ENCODE measurements around the gene JPH2.

JPH2 gene

GRCh38 chr20:44095831-44096230, 91.2 kb downstream of the JPH2 start:
- no peak overlapping the region for H3K27ac ChIP-seq
- no peak for TF ChIP-seq ZFX (IDR thresholded peaks at IDR 0.05; ENCODE audit: borderline replicate concordance)
- TF ChIP-seq, protein P1, sequence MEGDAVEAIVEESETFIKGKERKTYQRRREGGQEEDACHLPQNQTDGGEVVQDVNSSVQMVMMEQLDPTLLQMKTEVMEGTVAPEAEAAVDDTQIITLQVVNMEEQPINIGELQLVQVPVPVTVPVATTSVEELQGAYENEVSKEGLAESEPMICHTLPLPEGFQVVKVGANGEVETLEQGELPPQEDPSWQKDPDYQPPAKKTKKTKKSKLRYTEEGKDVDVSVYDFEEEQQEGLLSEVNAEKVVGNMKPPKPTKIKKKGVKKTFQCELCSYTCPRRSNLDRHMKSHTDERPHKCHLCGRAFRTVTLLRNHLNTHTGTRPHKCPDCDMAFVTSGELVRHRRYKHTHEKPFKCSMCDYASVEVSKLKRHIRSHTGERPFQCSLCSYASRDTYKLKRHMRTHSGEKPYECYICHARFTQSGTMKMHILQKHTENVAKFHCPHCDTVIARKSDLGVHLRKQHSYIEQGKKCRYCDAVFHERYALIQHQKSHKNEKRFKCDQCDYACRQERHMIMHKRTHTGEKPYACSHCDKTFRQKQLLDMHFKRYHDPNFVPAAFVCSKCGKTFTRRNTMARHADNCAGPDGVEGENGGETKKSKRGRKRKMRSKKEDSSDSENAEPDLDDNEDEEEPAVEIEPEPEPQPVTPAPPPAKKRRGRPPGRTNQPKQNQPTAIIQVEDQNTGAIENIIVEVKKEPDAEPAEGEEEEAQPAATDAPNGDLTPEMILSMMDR (IDR thresholded peaks at IDR 0.05), result no peak

DNA sequence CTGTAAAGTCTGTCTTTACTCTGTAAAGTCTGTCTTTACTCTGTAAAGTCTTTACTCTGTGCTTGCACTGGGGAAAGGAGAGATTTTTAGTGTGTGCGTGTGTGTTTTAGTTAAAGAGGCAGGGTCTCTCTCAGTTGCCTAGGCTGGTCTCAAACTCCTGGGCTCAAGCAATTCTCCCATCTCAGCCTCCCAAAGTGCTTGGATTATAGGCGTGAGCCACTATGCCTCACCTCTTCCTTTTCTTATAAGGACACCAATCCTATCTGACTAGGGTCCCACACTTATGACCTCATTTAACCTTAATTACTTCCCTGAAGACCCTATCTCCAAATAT, 93.8 kb downstream of the JPH2 start:
- TF ChIP-seq, protein P1 (IDR thresholded peaks at IDR 0.05), result peak; percentile 53
- no peak for TF ChIP-seq ZFX (IDR thresholded peaks at IDR 0.05; ENCODE audit: borderline replicate concordance)
- H3K27ac ChIP-seq, result no peak overlapping the region

DNA sequence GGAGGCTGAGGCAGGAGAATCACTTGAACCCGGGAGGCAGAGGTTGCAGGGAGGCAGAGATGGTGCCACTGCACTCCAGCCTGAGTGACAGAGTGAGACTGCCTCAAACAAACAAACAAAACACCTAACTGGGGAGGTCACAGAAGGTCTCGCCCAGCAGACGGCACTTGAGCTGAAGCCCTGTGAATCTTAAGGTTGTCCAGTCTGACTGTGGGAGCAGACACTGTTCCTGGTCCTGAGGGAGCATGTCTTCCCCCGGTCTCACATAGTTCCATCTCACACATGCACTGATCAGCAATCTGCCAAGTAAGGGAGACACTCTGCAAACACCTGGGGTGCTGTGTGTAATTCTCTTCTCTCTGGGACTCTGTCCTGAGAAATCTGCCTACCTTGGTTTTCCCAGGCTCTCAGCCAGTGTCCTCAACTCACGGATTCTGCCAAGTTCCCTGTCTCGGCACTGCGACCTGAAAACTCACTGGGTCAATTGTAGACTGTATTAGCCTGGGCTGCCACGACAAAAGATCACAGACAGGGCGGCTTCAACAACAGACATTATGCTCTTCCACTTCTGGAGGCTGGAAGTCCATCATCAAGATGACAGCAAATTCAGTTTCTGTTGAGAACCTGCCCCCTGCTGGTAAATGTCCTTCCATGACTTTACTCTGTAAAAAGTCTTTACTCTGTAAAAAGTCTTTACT, 94.3 kb downstream of the JPH2 start:
- H3K27ac ChIP-seq, result no peak overlapping the region
- TF ChIP-seq, protein P1 (IDR thresholded peaks at IDR 0.05), result peak; percentile 76
- no peak for TF ChIP-seq ZFX (IDR thresholded peaks at IDR 0.05; ENCODE audit: borderline replicate concordance)

GRCh38 chr20:44091026-44091425, 96.0 kb downstream of the JPH2 start:
- TF ChIP-seq, protein P1 (IDR thresholded peaks at IDR 0.05), result no peak
- TF ChIP-seq ZFX (IDR thresholded peaks at IDR 0.05; ENCODE audit: borderline replicate concordance), result no peak

GRCh38 chr20:44089987-44090674, 96.9 kb downstream of the JPH2 start:
- 0 out of 2 replicates have a peak overlapping the region, but pooled peaks have one; percentile 17 for H3K27ac ChIP-seq
- TF ChIP-seq ZFX (IDR thresholded peaks at IDR 0.05; ENCODE audit: borderline replicate concordance), result no peak
- TF ChIP-seq, protein P1 (IDR thresholded peaks at IDR 0.05), result no peak

More at GRCh38 chr20:44091026-44091425, 96.0 kb downstream of the JPH2 start:
- no peak overlapping the region for H3K27ac ChIP-seq

DNA sequence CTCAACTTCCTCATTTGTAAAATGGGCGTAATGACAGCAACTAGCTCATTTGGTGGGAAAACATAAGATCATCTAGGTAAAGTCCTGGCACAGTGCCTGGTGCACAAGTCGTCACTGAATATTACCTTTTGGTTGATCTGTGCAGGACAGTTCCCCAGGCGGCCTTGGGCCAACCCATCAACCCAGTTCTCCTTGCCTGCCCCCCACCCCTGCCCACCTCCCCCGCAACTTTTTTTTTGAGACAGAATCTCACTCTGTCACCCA, 99.2 kb downstream of the JPH2 start:
- TF ChIP-seq, protein P1 (IDR thresholded peaks at IDR 0.05), result no peak
- TF ChIP-seq ZFX (IDR thresholded peaks at IDR 0.05; ENCODE audit: borderline replicate concordance), result no peak
- no peak overlapping the region for H3K27ac ChIP-seq

All from 22Rv1 (cell line).